Progenitor cell of endocrine pancreas (in vitro differentiated cells): ENCODE results near the gene TRIM15. TPM values are rescaled to one million over a fixed set of nuclear protein-coding genes. Genes with fewer than 3 reads are reported as not detected.

ENCODE experiments used
- DNase-seq: peaks from one replicate; pipeline ENCODE4 v3.0.0; 2021; ENCODE audit warnings: low spot score; ENCODE audit not compliant: unreplicated experiment
- H3K27ac Mint-ChIP-seq: 2 replicates; pipeline ENCODE4 v1.8.0; 2021; ENCODE audit warnings: mild to moderate bottlenecking, moderate library complexity, mixed read lengths
- H3K27me3 Mint-ChIP-seq: 2 replicates; pipeline ENCODE4 v1.8.0; 2021; ENCODE audit warnings: mixed read lengths
- H3K36me3 Mint-ChIP-seq: 2 replicates; pipeline ENCODE4 v1.8.0; 2022; ENCODE audit warnings: mixed read lengths; ENCODE audit not compliant: insufficient read depth
- H3K4me1 Mint-ChIP-seq: 2 replicates; pipeline ENCODE4 v1.8.0; 2021; ENCODE audit warnings: low read depth, mixed read lengths
- H3K4me3 Mint-ChIP-seq: 2 replicates; pipeline ENCODE4 v1.8.0; 2021; ENCODE audit warnings: low read depth, mild to moderate bottlenecking, moderate library complexity, mixed read lengths
- H3K9me3 Mint-ChIP-seq: 2 replicates; pipeline ENCODE4 v1.8.0; 2021; ENCODE audit warnings: low read depth, mixed read lengths
- CTCF ChIP-seq: fragments of 200-600 bp; sonication (generic); IDR thresholded peaks from one replicate; pipeline ENCODE4 v1.5.0; 2021; ENCODE audit warnings: antibody characterized with exemption, mild to moderate bottlenecking; ENCODE audit not compliant: unreplicated experiment
- total RNA-seq: library from RNA; stranded (reverse); gene quantifications from 2 replicates; pipeline ENCODE4 v1.2.1, GENCODE V29; 2021

Gene TRIM15
- total RNA-seq, 1 donor from 2014 or later = not detected

- Mint-ChIP-seq H3K4me1 (no peaks in the 10 kb centered on the region), H3K27me3 (peaks cover 66% of the 10 kb centered on the region), H3K4me3 (no peak overlapping the region)
Measured at GRCh38 chr6:30142665-30143064, 20.7 kb upstream of the TRIM15 start.

GRCh38 chr6:30143780-30144179 lies 19.6 kb upstream of the TRIM15 start:
- peaks cover 63% of the 10 kb centered on the region for H3K27me3 Mint-ChIP-seq
- H3K4me3 Mint-ChIP-seq = no peak overlapping the region
- no peaks in the 10 kb centered on the region for H3K4me1 Mint-ChIP-seq
- H3K27ac Mint-ChIP-seq = no peak overlapping the region
- no peaks in the 10 kb centered on the region for H3K9me3 Mint-ChIP-seq
- no peak for TF ChIP-seq CTCF
- H3K36me3 Mint-ChIP-seq = no peaks in the 10 kb centered on the region
- no peak for DNase-seq

More at GRCh38 chr6:30142665-30143064, 20.7 kb upstream of the TRIM15 start:
- Mint-ChIP-seq H3K27ac (no peak overlapping the region), H3K36me3 (no peaks in the 10 kb centered on the region), H3K9me3 (no peaks in the 10 kb centered on the region)
- no peak for DNase-seq
- no peak for TF ChIP-seq CTCF

GRCh38 chr6:30144811-30145210 lies 18.5 kb upstream of the TRIM15 start:
- Mint-ChIP-seq H3K36me3 (no peaks in the 10 kb centered on the region), H3K27ac (no peak overlapping the region), H3K9me3 (no peaks in the 10 kb centered on the region), H3K27me3 (peaks cover 58% of the 10 kb centered on the region), H3K4me3 (no peak overlapping the region), H3K4me1 (no peaks in the 10 kb centered on the region)
- no peak for DNase-seq
- no peak for TF ChIP-seq CTCF

- Mint-ChIP-seq H3K27ac (no peak overlapping the region), H3K27me3 (peaks cover 58% of the 10 kb centered on the region), H3K4me3 (no peak overlapping the region), H3K9me3 (no peaks in the 10 kb centered on the region), H3K4me1 (no peaks in the 10 kb centered on the region), H3K36me3 (no peaks in the 10 kb centered on the region)
- no peak for DNase-seq
- TF ChIP-seq CTCF = no peak
Measured at GRCh38 chr6:30145818-30146217, 17.5 kb upstream of the TRIM15 start.

GRCh38 chr6:30147096-30147495 lies 16.2 kb upstream of the TRIM15 start:
- no peak overlapping the region for H3K27ac Mint-ChIP-seq
- H3K36me3 Mint-ChIP-seq = no peaks in the 10 kb centered on the region
- TF ChIP-seq CTCF = no peak
- no peaks in the 10 kb centered on the region for H3K4me1 Mint-ChIP-seq
- H3K9me3 Mint-ChIP-seq = no peaks in the 10 kb centered on the region
- peaks cover 50% of the 10 kb centered on the region for H3K27me3 Mint-ChIP-seq
- DNase-seq = no peak
- H3K4me3 Mint-ChIP-seq = no peak overlapping the region
